Upper lobe of left lung (tissue), 6 donors: ENCODE measurements around the gene TSC22D1. TPM values are rescaled to one million over a fixed set of nuclear protein-coding genes. Genes with fewer than 3 reads are reported as not detected.

Source experiments
- ATAC-seq, 2 donors: fragments of 200-7000 bp; cut with Tn5 transposase; one replicate each; pipeline ENCODE4 v1.9.1; 2022; ENCODE audit warnings: mild to moderate bottlenecking in 2 of 2, moderate library complexity in 2 of 2; ENCODE audit not compliant: low FRiP score in 2 of 2
- DNase-seq, 2 donors: peaks; one replicate each; pipeline ENCODE4 v3.0.0-alpha.2; 2019 to 2020
- H3K27ac ChIP-seq, 4 donors: fragments of 200-600 bp; sonication (generic); one replicate each; pipeline ENCODE4 v1.5.1; 2016 to 2019
- H3K27me3 ChIP-seq, 4 donors: fragments of 200-600 bp; sonication (generic); one replicate each; pipeline ENCODE4 v1.5.1; 2017 to 2019
- H3K36me3 ChIP-seq, 4 donors: fragments of 200-600 bp; sonication (generic); one replicate each; pipeline ENCODE4 v1.5.1; 2016 to 2019
- H3K4me1 ChIP-seq, 4 donors: fragments of 200-600 bp; sonication (generic); one replicate each; pipeline ENCODE4 v1.5.1; 2018 to 2019
- H3K4me3 ChIP-seq, 4 donors: fragments of 200-600 bp; sonication (generic); one replicate each; pipeline ENCODE4 v1.5.1; 2017 to 2019; ENCODE audit warnings: mild to moderate bottlenecking in 2 of 4, moderate library complexity in 1 of 4
- H3K9me3 ChIP-seq, 4 donors: fragments of 200-600 bp; sonication (generic); one replicate each; pipeline ENCODE4 v1.5.1; 2018 to 2019
- EP300 ChIP-seq, 4 donors: sonication (generic); formaldehyde crosslinking; IDR thresholded peaks; one replicate each; pipeline ENCODE4 v1.5.1; 2017; ENCODE audit warnings: antibody characterized with exemption in 4 of 4, control low read depth in 2 of 4
- POLR2A ChIP-seq, 4 donors: fragments of 450-650 bp; IDR thresholded peaks; one replicate each; pipeline ENCODE4 v1.5.1; 2016 to 2017; ENCODE audit warnings: antibody characterized with exemption in 4 of 4, mild to moderate bottlenecking in 2 of 4
- POLR2AphosphoS5 ChIP-seq, 2 donors: sonication (generic); formaldehyde crosslinking; IDR thresholded peaks; one replicate each; pipeline ENCODE4 v1.5.1; 2017; ENCODE audit warnings: antibody characterized with exemption in 2 of 2
- WGBS, 2 donors: methylation state at CpG; one replicate each; pipeline ENCODE4 v1.1.5; 2017 to 2018; 5-methylcytosine and 5-hydroxymethylcytosine counted together
- total RNA-seq, 6 donors: library from RNA; depleted of rRNA in 4 of 6; stranded (reverse); fragments of >200 nt in 4 of 6; gene quantifications; one replicate each; pipeline versions ENCODE4 v1.1.0 to v1.2.1, GENCODE V29; 2016 to 2021
- TF ChIP-seq, protein P1 (sequence below), 6 experiments: fragments of 450-650 bp in 4 of 6; fragments of 200-600 bp in 2 of 6; sonication (generic) in 2 of 6; IDR thresholded peaks; one replicate each; pipeline ENCODE4 v1.5.1; 2016 to 2019; ENCODE audit warnings: antibody characterized with exemption in 6 of 6
- donor health status: DM: no; HTN: no; CAD: no; lungs with moderate emphysema.
- donor health status: DM: no; HTN: yes; CAD: no; lungs with severe emphysema.

TSC22D1 gene
- total RNA-seq, 6 donors from 2014 or later, result 66.0 to 158 (median 115) TPM

DNA sequence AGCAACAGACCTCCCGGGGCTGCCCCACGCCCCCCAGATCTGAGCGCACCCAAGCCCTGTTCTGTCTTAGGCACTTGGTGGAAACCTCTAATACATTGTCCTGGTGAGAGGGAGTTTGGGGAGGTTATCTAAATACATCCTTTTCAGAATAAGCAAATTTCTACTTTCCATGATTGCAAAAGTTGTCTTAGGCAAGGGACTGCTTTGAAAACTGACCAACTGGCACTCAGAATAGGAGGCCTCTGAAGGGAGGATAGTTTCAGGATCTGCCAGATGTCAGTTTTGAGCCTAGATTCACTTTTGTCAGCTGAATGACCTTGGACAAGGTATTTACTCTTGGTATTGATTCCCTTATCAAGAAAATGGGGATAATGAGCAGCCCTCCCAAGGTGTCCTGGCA is 190.7 kb downstream of the TSC22D1 start:
- no peak for DNase-seq
- no peaks in the 10 kb centered on the region for H3K36me3 ChIP-seq
- TF ChIP-seq POLR2A (IDR thresholded peaks at IDR 0.05) (no peak), EP300 (IDR thresholded peaks at IDR 0.05) (no peak), POLR2AphosphoS5 (IDR thresholded peaks at IDR 0.05) (no peak)
- TF ChIP-seq, protein P1, sequence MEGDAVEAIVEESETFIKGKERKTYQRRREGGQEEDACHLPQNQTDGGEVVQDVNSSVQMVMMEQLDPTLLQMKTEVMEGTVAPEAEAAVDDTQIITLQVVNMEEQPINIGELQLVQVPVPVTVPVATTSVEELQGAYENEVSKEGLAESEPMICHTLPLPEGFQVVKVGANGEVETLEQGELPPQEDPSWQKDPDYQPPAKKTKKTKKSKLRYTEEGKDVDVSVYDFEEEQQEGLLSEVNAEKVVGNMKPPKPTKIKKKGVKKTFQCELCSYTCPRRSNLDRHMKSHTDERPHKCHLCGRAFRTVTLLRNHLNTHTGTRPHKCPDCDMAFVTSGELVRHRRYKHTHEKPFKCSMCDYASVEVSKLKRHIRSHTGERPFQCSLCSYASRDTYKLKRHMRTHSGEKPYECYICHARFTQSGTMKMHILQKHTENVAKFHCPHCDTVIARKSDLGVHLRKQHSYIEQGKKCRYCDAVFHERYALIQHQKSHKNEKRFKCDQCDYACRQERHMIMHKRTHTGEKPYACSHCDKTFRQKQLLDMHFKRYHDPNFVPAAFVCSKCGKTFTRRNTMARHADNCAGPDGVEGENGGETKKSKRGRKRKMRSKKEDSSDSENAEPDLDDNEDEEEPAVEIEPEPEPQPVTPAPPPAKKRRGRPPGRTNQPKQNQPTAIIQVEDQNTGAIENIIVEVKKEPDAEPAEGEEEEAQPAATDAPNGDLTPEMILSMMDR (IDR thresholded peaks at IDR 0.05), result no peak
- no peaks in the 10 kb centered on the region for H3K27me3 ChIP-seq
- H3K4me1 ChIP-seq, result no peaks in the 10 kb centered on the region
- 100% methylated on average over 3 of the region's 3 CpGs for WGBS, 2 donors
- no peaks in the 10 kb centered on the region for H3K9me3 ChIP-seq
- no peak for ATAC-seq
- no peak overlapping the region for H3K27ac ChIP-seq
- H3K4me3 ChIP-seq, result no peak overlapping the region

DNA sequence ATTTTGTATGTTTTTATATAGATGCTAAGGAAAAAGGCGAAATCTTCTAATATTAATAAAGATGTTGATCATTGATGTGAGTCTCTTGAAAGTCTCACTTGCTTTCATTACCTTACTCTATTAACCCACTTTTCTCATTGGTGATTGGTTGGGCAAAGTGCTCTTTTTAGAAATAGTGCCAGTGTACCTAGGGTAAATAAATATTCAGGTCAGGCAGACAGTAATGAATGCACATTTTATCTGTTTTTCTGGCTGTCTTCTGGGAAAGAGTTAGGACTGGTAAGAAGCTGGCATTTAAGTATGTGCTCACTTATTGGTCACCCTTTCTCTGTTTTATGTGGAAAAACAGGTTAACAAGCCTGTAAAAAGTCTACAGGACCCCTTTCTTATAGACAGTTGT is 191.4 kb downstream of the TSC22D1 start:
- Histone ChIP-seq H3K4me1 (no peaks in the 10 kb centered on the region), H3K27me3 (no peaks in the 10 kb centered on the region), H3K4me3 (no peak overlapping the region), H3K27ac (no peak overlapping the region), H3K36me3 (no peaks in the 10 kb centered on the region), H3K9me3 (no peaks in the 10 kb centered on the region)
- TF ChIP-seq POLR2A (IDR thresholded peaks at IDR 0.05), result no peak
- no peak for TF ChIP-seq EP300 (IDR thresholded peaks at IDR 0.05)
- TF ChIP-seq, protein P1 (IDR thresholded peaks at IDR 0.05), result no peak
- TF ChIP-seq POLR2AphosphoS5 (IDR thresholded peaks at IDR 0.05), result no peak
- ATAC-seq, result no peak
- WGBS, 2 donors, result 97 to 100% methylated on average over 1 of the region's 1 CpG
- no peak for DNase-seq

DNA sequence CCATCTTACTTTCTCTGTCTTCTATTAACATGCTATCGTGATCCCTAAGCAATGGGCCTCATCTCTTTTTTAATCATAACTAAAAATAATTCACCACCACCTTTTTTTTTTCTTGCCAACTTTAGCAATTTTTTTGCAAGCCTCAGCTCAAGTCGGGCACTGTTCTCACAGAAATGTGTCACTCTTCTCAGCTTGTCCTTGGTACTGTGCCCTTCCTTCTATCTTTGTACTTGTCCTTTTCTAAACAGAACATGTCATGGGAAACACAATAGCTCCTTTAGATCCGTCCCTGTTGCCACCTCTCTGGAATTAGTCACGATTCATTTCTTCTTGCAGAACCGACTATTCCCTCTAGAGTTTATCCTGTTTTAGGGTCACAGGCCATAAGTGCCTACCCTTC is 192.2 kb downstream of the TSC22D1 start:
- ATAC-seq, result no peak
- no peak overlapping the region for H3K27ac ChIP-seq
- H3K4me3 ChIP-seq, result no peak overlapping the region
- no peaks in the 10 kb centered on the region for H3K36me3 ChIP-seq
- 67 to 72% methylated on average over 5 of the region's 5 CpGs for WGBS, 2 donors
- no peaks in the 10 kb centered on the region for H3K27me3 ChIP-seq
- no peak for DNase-seq
- H3K4me1 ChIP-seq, result no peaks in the 10 kb centered on the region
- H3K9me3 ChIP-seq, result no peaks in the 10 kb centered on the region
- TF ChIP-seq EP300 (IDR thresholded peaks at IDR 0.05) (no peak), POLR2AphosphoS5 (IDR thresholded peaks at IDR 0.05) (no peak), POLR2A (IDR thresholded peaks at IDR 0.05) (no peak)
- TF ChIP-seq, protein P1 (IDR thresholded peaks at IDR 0.05), result no peak

DNA sequence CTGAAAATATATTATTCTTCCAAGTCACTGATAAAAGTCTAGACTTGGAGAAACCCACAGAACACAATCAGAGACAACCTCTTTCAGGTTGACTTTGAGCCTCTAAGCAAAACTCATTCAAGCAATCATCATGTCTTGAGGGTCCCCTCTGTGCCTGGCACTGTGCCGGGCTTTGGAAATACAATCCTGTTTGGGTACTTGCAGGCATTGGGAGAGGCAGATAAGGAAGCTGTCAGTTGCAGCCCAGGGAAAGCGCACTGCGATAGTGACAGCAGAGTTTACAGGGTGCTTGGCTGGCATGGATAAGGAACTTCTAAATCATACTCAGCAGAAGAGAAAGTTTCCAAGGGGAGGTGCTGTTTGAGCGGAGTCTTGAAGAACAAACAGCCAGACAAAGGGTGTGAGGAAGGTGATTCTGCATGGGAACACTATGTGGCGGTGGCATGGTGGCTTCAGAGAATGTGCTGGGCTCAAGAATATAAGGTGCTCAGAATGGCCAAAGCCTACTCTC is 193.4 kb downstream of the TSC22D1 start:
- no peak for TF ChIP-seq EP300 (IDR thresholded peaks at IDR 0.05)
- TF ChIP-seq POLR2A (IDR thresholded peaks at IDR 0.05), result no peak
- TF ChIP-seq, protein P1 (IDR thresholded peaks at IDR 0.05), result no peak
- no peak for TF ChIP-seq POLR2AphosphoS5 (IDR thresholded peaks at IDR 0.05)
- H3K4me1 ChIP-seq, result no peaks in the 10 kb centered on the region
- no peaks in the 10 kb centered on the region for H3K36me3 ChIP-seq
- no peak overlapping the region for H3K27ac ChIP-seq
- H3K4me3 ChIP-seq, result no peak overlapping the region
- H3K9me3 ChIP-seq, result no peaks in the 10 kb centered on the region
- no peaks in the 10 kb centered on the region for H3K27me3 ChIP-seq
- 76 to 85% methylated on average over 5 of the region's 5 CpGs for WGBS, 2 donors
- ATAC-seq (no peak), DNase-seq (no peak)

Other genes starting within 250 kb of the TSC22D1 start
- 10 to 100 TPM in 1 of 6 donors, 1 to 10 TPM in 4, under 1 TPM in 1; 0.89 to 27.2 (median 3.8) TPM for gene SERP2, start 202.5 kb downstream of the TSC22D1 start, total RNA-seq